CD4-positive, alpha-beta T cell treated with Interleukin-17A for 1 hour (primary cell): ENCODE measurements around the gene NPR3.

Source experiments
- DNase-seq: peaks from one replicate; pipeline ENCODE4 v3.0.0-alpha.2; 2020

The NPR3 gene

GRCh38 chr5:32712481-32713360 lies 1.6 kb downstream of the NPR3 start:
- no peak for DNase-seq

- no peak for DNase-seq
These were observed 2.2 kb downstream of the NPR3 start for GRCh38 chr5:32713361-32713769.

GRCh38 chr5:32713770-32714381 lies 2.8 kb downstream of the NPR3 start:
- DNase-seq, result no peak

- DNase-seq, result no peak
These were observed 3.7 kb downstream of the NPR3 start for GRCh38 chr5:32714836-32715235.

GRCh38 chr5:32720300-32720699 lies 9.2 kb downstream of the NPR3 start:
- no peak for DNase-seq

GRCh38 chr5:32721626-32722025 lies 10.5 kb downstream of the NPR3 start:
- DNase-seq, result no peak

GRCh38 chr5:32722957-32723356 lies 11.8 kb downstream of the NPR3 start:
- no peak for DNase-seq

GRCh38 chr5:32724526-32724925 lies 13.4 kb downstream of the NPR3 start:
- no peak for DNase-seq

GRCh38 chr5:32726086-32726557 lies 15.0 kb downstream of the NPR3 start:
- DNase-seq, result no peak

GRCh38 chr5:32729651-32730050 lies 18.5 kb downstream of the NPR3 start:
- DNase-seq, result no peak

GRCh38 chr5:32733590-32734340 lies 22.6 kb downstream of the NPR3 start:
- no peak for DNase-seq

GRCh38 chr5:32734827-32735378 lies 23.8 kb downstream of the NPR3 start:
- no peak for DNase-seq

GRCh38 chr5:32735512-32735911 lies 24.4 kb downstream of the NPR3 start:
- no peak for DNase-seq

GRCh38 chr5:32736842-32737241 lies 25.7 kb downstream of the NPR3 start:
- no peak for DNase-seq

GRCh38 chr5:32740651-32741050 lies 29.5 kb downstream of the NPR3 start:
- no peak for DNase-seq

- no peak for DNase-seq
These were observed 34.2 kb downstream of the NPR3 start for GRCh38 chr5:32745317-32745716.

GRCh38 chr5:32752411-32752810 lies 41.3 kb downstream of the NPR3 start:
- no peak for DNase-seq

GRCh38 chr5:32753051-32753450 lies 41.9 kb downstream of the NPR3 start:
- DNase-seq, result no peak

- no peak for DNase-seq
These were observed 42.6 kb downstream of the NPR3 start for GRCh38 chr5:32753765-32754164.

GRCh38 chr5:32754284-32754683 lies 43.2 kb downstream of the NPR3 start:
- DNase-seq, result no peak

GRCh38 chr5:32760091-32760509 lies 49.0 kb downstream of the NPR3 start:
- DNase-seq, result no peak

GRCh38 chr5:32765266-32765665 lies 54.1 kb downstream of the NPR3 start:
- DNase-seq, result no peak

GRCh38 chr5:32767948-32768467 lies 56.9 kb downstream of the NPR3 start:
- no peak for DNase-seq
